Bronchial epithelial cell (primary cell): ENCODE measurements around the gene GBP6. TPM values are rescaled to one million over a fixed set of nuclear protein-coding genes. Genes with fewer than 3 reads are reported as not detected.
"Not testable (repeated sequence)": the region's sequence is repeated elsewhere in the genome, so short reads cannot be mapped to it uniquely, and the experiment has no call there.

Source experiments
- DNase-seq: peaks from one replicate; pipeline ENCODE4 v3.0.0-alpha.2; 2010; ENCODE audit warnings: low read depth
- FAIRE-seq: peaks from 2 replicates; lab custom pipeline; 2011; peaks lifted over from hg19 to GRCh38; lab: Jason Lieb, UNC
- H3K27me3 ChIP-seq: 2 replicates; pipeline ENCODE4 v1.5.1; 2011; ENCODE audit warnings: low read length; ENCODE audit not compliant: control insufficient read depth, insufficient read depth
- H3K36me3 ChIP-seq: 2 replicates; pipeline ENCODE4 v1.5.1; 2011; ENCODE audit warnings: low read length; ENCODE audit not compliant: control insufficient read depth, insufficient read depth
- H3K4me3 ChIP-seq: 2 replicates; pipeline ENCODE4 v1.5.1; 2011; ENCODE audit warnings: mild to moderate bottlenecking, low read depth, low read length, control low read depth
- total RNA-seq: library from RNA; depleted of rRNA; stranded (reverse); fragments of >200 nt; gene quantifications from 2 replicates; pipeline ENCODE4 v1.2.1, GENCODE V29; 2014
- TF ChIP-seq, protein P1 (sequence below): IDR thresholded peaks from 2 replicates; pipeline ENCODE4 v1.5.1; 2011; ENCODE audit warnings: mild to moderate bottlenecking, moderate library complexity, low read length, control low read depth, inconsistent platforms; ENCODE audit not compliant: insufficient read depth, severe bottlenecking

The GBP6 gene
- total RNA-seq, 1 donor from 2014 or later, result 12.4 TPM

- TF ChIP-seq, protein P1, sequence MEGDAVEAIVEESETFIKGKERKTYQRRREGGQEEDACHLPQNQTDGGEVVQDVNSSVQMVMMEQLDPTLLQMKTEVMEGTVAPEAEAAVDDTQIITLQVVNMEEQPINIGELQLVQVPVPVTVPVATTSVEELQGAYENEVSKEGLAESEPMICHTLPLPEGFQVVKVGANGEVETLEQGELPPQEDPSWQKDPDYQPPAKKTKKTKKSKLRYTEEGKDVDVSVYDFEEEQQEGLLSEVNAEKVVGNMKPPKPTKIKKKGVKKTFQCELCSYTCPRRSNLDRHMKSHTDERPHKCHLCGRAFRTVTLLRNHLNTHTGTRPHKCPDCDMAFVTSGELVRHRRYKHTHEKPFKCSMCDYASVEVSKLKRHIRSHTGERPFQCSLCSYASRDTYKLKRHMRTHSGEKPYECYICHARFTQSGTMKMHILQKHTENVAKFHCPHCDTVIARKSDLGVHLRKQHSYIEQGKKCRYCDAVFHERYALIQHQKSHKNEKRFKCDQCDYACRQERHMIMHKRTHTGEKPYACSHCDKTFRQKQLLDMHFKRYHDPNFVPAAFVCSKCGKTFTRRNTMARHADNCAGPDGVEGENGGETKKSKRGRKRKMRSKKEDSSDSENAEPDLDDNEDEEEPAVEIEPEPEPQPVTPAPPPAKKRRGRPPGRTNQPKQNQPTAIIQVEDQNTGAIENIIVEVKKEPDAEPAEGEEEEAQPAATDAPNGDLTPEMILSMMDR, result no peak
- no peak for DNase-seq
- Histone ChIP-seq H3K4me3 (no peak overlapping the region), H3K27me3 (no peaks in the 10 kb centered on the region), H3K36me3 (no peaks in the 10 kb centered on the region)
- FAIRE-seq, result no peak
Observed at GRCh38 chr1:89337903-89338302, 26.0 kb upstream of the GBP6 start.

- H3K27me3 ChIP-seq, result no peaks in the 10 kb centered on the region
- H3K4me3 ChIP-seq, result no peak overlapping the region
- TF ChIP-seq, protein P1, result no peak
- DNase-seq (no peak), FAIRE-seq (no peak)
- H3K36me3 ChIP-seq, result no peaks in the 10 kb centered on the region
Observed at GRCh38 chr1:89339039-89339438, 24.8 kb upstream of the GBP6 start.

DNA sequence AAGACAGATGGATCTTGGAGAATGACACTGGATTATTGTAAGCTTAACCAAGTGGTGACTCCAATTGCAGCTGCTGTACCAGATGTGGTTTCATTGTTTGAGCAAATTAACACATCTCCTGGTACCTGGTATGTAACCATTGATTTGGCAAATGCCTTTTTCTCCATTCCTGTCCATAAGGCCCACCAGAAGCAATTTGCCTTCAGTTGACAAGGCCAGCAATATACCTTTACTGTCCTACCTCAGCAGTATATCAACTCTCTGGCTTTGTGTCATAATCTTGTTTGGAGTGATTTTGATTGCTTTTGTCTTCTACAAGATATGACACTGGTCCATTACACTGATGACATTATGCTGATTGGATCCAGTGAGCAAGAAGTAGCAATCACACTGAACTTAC is 18.4 kb upstream of the GBP6 start:
- H3K27me3 ChIP-seq, DNase-seq, H3K4me3 ChIP-seq, FAIRE-seq, H3K36me3 ChIP-seq: not testable (repeated sequence)

DNA sequence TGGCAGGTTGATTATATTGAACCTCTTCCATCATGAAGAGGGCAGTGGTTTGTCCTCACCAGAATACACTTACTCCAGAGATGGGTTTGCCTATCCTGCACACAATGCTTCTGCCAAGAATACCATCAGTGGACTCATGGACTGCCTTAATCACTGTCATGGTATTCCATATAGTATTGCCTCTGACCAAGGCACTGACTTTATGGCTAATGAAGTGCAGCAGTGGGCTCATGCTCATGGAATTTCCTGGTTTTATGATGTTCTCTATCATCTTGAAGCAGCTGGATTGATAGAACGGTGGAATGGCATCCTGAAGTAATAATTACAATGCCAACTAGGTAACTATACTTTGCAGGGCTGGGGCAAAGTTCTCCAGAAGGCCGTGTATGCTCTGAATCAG is 16.6 kb upstream of the GBP6 start:
- Histone ChIP-seq H3K36me3 (no peaks in the 10 kb centered on the region), H3K4me3 (no peak overlapping the region), H3K27me3 (no peaks in the 10 kb centered on the region)
- FAIRE-seq (no peak), DNase-seq (no peak)
- TF ChIP-seq, protein P1, result no peak

GRCh38 chr1:89350298-89350697 is 13.6 kb upstream of the GBP6 start:
- FAIRE-seq (no peak), DNase-seq (no peak)
- Histone ChIP-seq H3K27me3 (no peaks in the 10 kb centered on the region), H3K4me3 (no peak overlapping the region), H3K36me3 (no peaks in the 10 kb centered on the region)
- TF ChIP-seq, protein P1, result no peak

GRCh38 chr1:89351597-89352311 is 12.1 kb upstream of the GBP6 start:
- TF ChIP-seq, protein P1, result no peak
- DNase-seq, result peak; percentile 56
- Histone ChIP-seq H3K27me3 (no peaks in the 10 kb centered on the region), H3K4me3 (no peak overlapping the region), H3K36me3 (no peaks in the 10 kb centered on the region)
- FAIRE-seq, result no peak
